Measurements from ENCODE around the gene ACOT11.

DNA sequence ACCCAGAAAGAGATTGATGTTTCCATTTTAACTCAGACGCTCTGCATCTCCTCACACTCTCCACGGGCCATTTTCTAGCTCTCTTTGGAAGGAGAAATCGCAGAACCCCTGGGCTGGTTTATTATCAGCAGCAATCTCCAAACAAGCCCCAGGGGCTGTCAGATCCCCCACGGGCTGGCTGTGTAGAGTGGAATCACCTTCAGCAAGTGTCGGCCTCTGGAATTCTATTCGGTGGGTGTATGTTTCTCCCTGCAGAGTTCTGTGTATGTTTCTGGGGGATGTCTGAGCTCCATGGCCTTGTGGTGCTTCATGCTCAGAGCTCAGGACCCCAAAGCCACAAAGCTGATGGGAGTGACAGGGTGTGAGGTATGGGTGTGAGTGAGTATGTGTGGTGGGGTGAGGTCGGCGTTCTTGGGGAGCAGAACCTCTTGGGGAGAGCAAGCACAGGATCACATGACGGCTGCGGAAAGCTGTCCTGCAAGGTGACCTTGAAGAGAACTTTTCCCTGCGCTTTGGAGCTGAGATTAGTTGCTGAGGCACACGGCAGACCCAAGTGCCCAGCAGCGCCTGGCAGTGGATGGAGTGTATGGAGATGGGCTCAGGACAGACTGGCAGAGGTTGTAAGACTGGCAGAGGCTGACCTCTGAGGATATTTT, 489 bp downstream of the ACOT11 start:
- TF ChIP-seq, protein P1, sequence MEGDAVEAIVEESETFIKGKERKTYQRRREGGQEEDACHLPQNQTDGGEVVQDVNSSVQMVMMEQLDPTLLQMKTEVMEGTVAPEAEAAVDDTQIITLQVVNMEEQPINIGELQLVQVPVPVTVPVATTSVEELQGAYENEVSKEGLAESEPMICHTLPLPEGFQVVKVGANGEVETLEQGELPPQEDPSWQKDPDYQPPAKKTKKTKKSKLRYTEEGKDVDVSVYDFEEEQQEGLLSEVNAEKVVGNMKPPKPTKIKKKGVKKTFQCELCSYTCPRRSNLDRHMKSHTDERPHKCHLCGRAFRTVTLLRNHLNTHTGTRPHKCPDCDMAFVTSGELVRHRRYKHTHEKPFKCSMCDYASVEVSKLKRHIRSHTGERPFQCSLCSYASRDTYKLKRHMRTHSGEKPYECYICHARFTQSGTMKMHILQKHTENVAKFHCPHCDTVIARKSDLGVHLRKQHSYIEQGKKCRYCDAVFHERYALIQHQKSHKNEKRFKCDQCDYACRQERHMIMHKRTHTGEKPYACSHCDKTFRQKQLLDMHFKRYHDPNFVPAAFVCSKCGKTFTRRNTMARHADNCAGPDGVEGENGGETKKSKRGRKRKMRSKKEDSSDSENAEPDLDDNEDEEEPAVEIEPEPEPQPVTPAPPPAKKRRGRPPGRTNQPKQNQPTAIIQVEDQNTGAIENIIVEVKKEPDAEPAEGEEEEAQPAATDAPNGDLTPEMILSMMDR (IDR thresholded peaks at IDR 0.05), result no peak
- no peak for TF ChIP-seq POLR2A (IDR thresholded peaks at IDR 0.05)
